Endothelial cell of umbilical vein (primary cell): ENCODE data around the gene HOOK2. TPM values are rescaled to one million over a fixed set of nuclear protein-coding genes. Genes with fewer than 3 reads are reported as not detected.

Experiments
- BruUV-seq: library from RNA; stranded (reverse); fragments of 400-500 nt; replicated peaks from 2 replicates; lab custom pipeline; 2021; lab: Mats Ljungman, UMichigan
- CTCF ChIA-PET: fragments of 300-600, 350-600 bp; sonication (Branson Sonifier 250); formaldehyde crosslinking; loops from one replicate; lab custom pipeline; 2021; ENCODE audit warnings: antibody characterized with exemption, inconsistent platforms; lab: Charles Lee
- POLR2A ChIA-PET: fragments of 300-600, 350-600 bp; sonication (Branson Sonifier 250); formaldehyde crosslinking; loops from one replicate; lab custom pipeline; 2021; ENCODE audit warnings: antibody characterized with exemption, inconsistent platforms; lab: Charles Lee
- DNase-seq: peaks from one replicate; pipeline ENCODE4 v3.0.0-alpha.2; 2011; ENCODE audit warnings: low read depth, low spot score
- FAIRE-seq: peaks from 2 replicates; lab custom pipeline; 2011; peaks lifted over from hg19 to GRCh38; lab: Jason Lieb, UNC
- H2AFZ ChIP-seq: 2 replicates; pipeline ENCODE4 v1.6.0; 2012; ENCODE audit warnings: low read depth, low read length, control low read depth, inconsistent platforms
- H3K27ac ChIP-seq: 2 replicates; pipeline ENCODE4 v1.5.1; 2011; ENCODE audit warnings: low read depth, mild to moderate bottlenecking, control low read depth, low read length, moderate library complexity; ENCODE audit not compliant: insufficient read depth
- H3K27me3 ChIP-seq, 2 experiments: 2 replicates each; pipeline versions ENCODE4 v1.6.0 to v1.6.1; 2011; ENCODE audit warnings: low read length in 2 of 2, mixed read lengths in 1 of 2; ENCODE audit not compliant: control insufficient read depth in 2 of 2, insufficient read depth in 2 of 2
- H3K36me3 ChIP-seq, 2 experiments: 2 replicates in 1 of 2; 3 replicates in 1 of 2; pipeline ENCODE4 v1.5.1; 2011; ENCODE audit warnings: low read length in 2 of 2, mild to moderate bottlenecking in 1 of 2, moderate library complexity in 1 of 2; ENCODE audit not compliant: control insufficient read depth in 2 of 2, insufficient read depth in 2 of 2; ENCODE audit errors: extremely low read depth in 1 of 2
- H3K4me1 ChIP-seq: 3 replicates; pipeline ENCODE4 v1.5.1; 2011; ENCODE audit warnings: mild to moderate bottlenecking, low read length; ENCODE audit not compliant: control insufficient read depth, insufficient read depth; ENCODE audit errors: extremely low read depth
- H3K4me2 ChIP-seq: 2 replicates; pipeline ENCODE4 v1.6.1; 2011; ENCODE audit warnings: low read length, control low read depth, mixed read lengths; ENCODE audit not compliant: insufficient read depth
- H3K4me3 ChIP-seq, 3 experiments: fragments of 200-600 bp in 1 of 3; sonication (generic), shearing (Covaris generic) in 1 of 3; replicated peaks in 1 of 3; 2 replicates each; pipeline ENCODE4 v1.5.1; 2011 to 2016; ENCODE audit warnings: control low read depth in 3 of 3, low read length in 3 of 3, mild to moderate bottlenecking in 2 of 3, inconsistent platforms in 1 of 3, low read depth in 1 of 3, moderate library complexity in 1 of 3; ENCODE audit not compliant: insufficient read depth in 1 of 3
- H3K79me2 ChIP-seq: 2 replicates; pipeline ENCODE4 v1.6.0; 2012; ENCODE audit warnings: low read length, inconsistent platforms; ENCODE audit not compliant: control insufficient read depth, insufficient read depth
- H3K9ac ChIP-seq: replicated peaks from 2 replicates; pipeline ENCODE3; 2011; ENCODE audit warnings: low read length, control low read depth; ENCODE audit not compliant: insufficient read depth; ENCODE audit errors: extremely low read depth
- H3K9me1 ChIP-seq: replicated peaks from 3 replicates; pipeline ENCODE4 v1.6.0; 2011; ENCODE audit warnings: mild to moderate bottlenecking, low read length; ENCODE audit not compliant: control insufficient read depth, insufficient read depth; ENCODE audit errors: extremely low read depth
- H3K9me3 ChIP-seq: replicated peaks from 2 replicates; pipeline ENCODE4 v1.5.1; 2012; ENCODE audit warnings: low read length, inconsistent platforms; ENCODE audit not compliant: control insufficient read depth, insufficient read depth
- H4K20me1 ChIP-seq: replicated peaks from 2 replicates; pipeline ENCODE3; 2011; ENCODE audit warnings: mild to moderate bottlenecking, low read length; ENCODE audit not compliant: control insufficient read depth, insufficient read depth; ENCODE audit errors: extremely low read depth
- EZH2 ChIP-seq: IDR thresholded peaks from 2 replicates; pipeline ENCODE4 v1.6.1; 2012; ENCODE audit warnings: borderline replicate concordance, low read depth, mild to moderate bottlenecking, moderate library complexity, low read length, inconsistent platforms; ENCODE audit not compliant: severe bottlenecking
- FOS ChIP-seq: IDR thresholded peaks from 2 replicates; pipeline ENCODE4 v1.6.1; 2011; ENCODE audit warnings: mild to moderate bottlenecking, low read length, moderate library complexity, borderline replicate concordance; ENCODE audit not compliant: insufficient read depth
- GATA2 ChIP-seq: IDR thresholded peaks from 2 replicates; pipeline ENCODE4 v1.7.0; 2011; ENCODE audit warnings: low read depth, mild to moderate bottlenecking, moderate library complexity, mixed read lengths, low read length; ENCODE audit not compliant: insufficient read length, insufficient read depth
- POLR2A ChIP-seq: IDR thresholded peaks from 2 replicates; pipeline ENCODE4 v1.6.1; 2012; ENCODE audit warnings: low read depth, mild to moderate bottlenecking, control low read depth, low read length
- POLR2AphosphoS5 ChIP-seq: IDR thresholded peaks from 2 replicates; pipeline ENCODE4 v1.6.1; 2012; ENCODE audit warnings: low read depth, mild to moderate bottlenecking, control low read depth, low read length, moderate library complexity; ENCODE audit not compliant: insufficient read depth
- dilution Hi-C: fragments of 300-500 bp; cut with MboI; formaldehyde crosslinking; loops from one replicate; pipeline ENCODE4 v1.15.0; 2019; ENCODE audit warnings: low sequenced_read_pairs; ENCODE audit not compliant: extremely low pct_ligation_motif_present
- intact Hi-C: fragments of 100-400 bp; cut with micrococcal nuclease; formaldehyde crosslinking; loops from one replicate; pipeline ENCODE4 v1.10.0; 2022
- polyA plus RNA-seq, 4 experiments: library from polyadenylated mRNA; depleted of rRNA in 3 of 4; stranded (reverse) in 3 of 4; unstranded in 1 of 4; fragments of >200 nt; gene quantifications; 2 replicates each; pipeline versions ENCODE4 v1.2.1 to v1.2.3, GENCODE V29; 2011 to 2012; ENCODE audit warnings: missing spikeins in 1 of 4
- total RNA-seq: library from RNA; stranded (reverse); gene quantifications from 2 replicates; pipeline ENCODE4 v1.2.3, GENCODE V29; 2021
- TF ChIP-seq, protein P1 (sequence below): IDR thresholded peaks from 2 replicates; pipeline ENCODE4 v1.6.1; 2011; ENCODE audit not compliant: insufficient read depth, insufficient read length
- TF ChIP-seq, protein P2 (sequence below), 2 donors: IDR thresholded peaks; 1 replicate in 1 of 2; 2 replicates in 1 of 2; pipeline ENCODE4 v1.5.1; 2011; ENCODE audit warnings: low read length in 2 of 2, mild to moderate bottlenecking in 2 of 2, moderate library complexity in 2 of 2, control low read depth in 1 of 2, inconsistent platforms in 1 of 2, low read depth in 1 of 2; ENCODE audit not compliant: insufficient read depth in 1 of 2; ENCODE audit errors: extremely low read depth in 1 of 2

HOOK2 gene
- total and polyA plus RNA-seq, 2 donors (not counting 3 experiments of a cell fraction or from before 2014, with no cell fraction given), result 8.0 to 17.3 TPM

DNA sequence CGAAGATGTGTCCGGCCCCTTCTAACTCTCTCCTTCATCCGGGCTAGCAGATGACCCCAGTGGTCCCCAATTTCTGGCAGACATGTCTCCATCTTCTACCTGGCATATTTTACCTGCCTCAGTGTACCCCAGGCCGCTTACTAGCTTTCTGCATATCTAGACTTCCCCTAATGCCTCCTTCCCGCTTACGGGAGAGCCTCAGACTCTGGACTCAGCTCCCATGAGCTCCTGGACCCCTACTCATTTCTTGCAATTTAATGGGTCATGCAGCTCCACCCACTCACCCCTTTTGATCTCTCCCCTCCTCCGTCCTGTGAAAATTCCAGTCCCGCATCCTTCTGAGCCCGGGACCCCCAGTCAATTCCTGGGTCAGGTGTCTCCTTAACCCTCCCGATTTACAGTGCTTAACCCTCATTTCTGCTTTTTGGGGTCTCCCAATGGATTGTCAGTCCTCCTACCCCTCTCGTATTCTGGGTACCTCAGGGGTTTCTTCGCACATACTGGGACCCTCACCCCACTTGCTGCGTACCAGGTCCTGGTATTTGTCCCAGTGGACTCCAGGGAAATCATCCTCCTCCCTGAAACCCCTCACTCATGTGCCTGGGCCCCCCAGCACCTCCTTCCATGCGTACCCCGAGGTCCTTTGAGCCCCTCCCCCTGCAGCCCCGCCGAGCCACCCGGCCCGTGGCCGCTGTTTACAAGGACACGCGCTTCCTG is 15.4 kb upstream of the HOOK2 start:
- Histone ChIP-seq H3K27me3 (no peaks in the 10 kb centered on the region), H2AFZ (no peak overlapping the region), H3K9me3 (no peaks in the 10 kb centered on the region), H4K20me1 (no peaks in the 10 kb centered on the region), H3K27ac (peak overlapping the region; percentile 65), H3K9me1 (no peaks in the 10 kb centered on the region), H3K9ac (peak overlapping the region; percentile 66), H3K4me2 (peak overlapping the region; percentile 61), H3K36me3 (no peaks in the 10 kb centered on the region), H3K4me1 (peaks cover 35% of the 10 kb centered on the region), H3K79me2 (peaks cover 14% of the 10 kb centered on the region), H3K4me3 (peak overlapping the region in 2 of 3 experiments; percentile 37 to 44)
- TF ChIP-seq GATA2, result no peak
- TF ChIP-seq, protein P1, sequence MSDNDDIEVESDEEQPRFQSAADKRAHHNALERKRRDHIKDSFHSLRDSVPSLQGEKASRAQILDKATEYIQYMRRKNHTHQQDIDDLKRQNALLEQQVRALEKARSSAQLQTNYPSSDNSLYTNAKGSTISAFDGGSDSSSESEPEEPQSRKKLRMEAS, result peak; percentile 66
- CTCF ChIA-PET, result interaction anchor here (1.0 to 13.8 kb wide), 5 partner anchors 8 to 57 kb away, joined by 3 to 524 read pairs (median 21); partner anchors contain the start of gene HOOK2
- POLR2A ChIA-PET, result interaction anchor here (0.9 to 4.1 kb wide), 13 partner anchors 8 to 359 kb away, joined by 3 to 94 read pairs (median 5); partner anchors contain the start of genes HOOK2, IER2 and STX10
- intact Hi-C loops, result loop anchor here (1.0 kb wide), 1 partner anchor 8 kb away; no protein-coding TSS in a partner anchor
- DNase-seq (no peak), FAIRE-seq (no peak)
- dilution Hi-C loops, result no loop called here
- BruUV-seq, result no TSS peak

DNA sequence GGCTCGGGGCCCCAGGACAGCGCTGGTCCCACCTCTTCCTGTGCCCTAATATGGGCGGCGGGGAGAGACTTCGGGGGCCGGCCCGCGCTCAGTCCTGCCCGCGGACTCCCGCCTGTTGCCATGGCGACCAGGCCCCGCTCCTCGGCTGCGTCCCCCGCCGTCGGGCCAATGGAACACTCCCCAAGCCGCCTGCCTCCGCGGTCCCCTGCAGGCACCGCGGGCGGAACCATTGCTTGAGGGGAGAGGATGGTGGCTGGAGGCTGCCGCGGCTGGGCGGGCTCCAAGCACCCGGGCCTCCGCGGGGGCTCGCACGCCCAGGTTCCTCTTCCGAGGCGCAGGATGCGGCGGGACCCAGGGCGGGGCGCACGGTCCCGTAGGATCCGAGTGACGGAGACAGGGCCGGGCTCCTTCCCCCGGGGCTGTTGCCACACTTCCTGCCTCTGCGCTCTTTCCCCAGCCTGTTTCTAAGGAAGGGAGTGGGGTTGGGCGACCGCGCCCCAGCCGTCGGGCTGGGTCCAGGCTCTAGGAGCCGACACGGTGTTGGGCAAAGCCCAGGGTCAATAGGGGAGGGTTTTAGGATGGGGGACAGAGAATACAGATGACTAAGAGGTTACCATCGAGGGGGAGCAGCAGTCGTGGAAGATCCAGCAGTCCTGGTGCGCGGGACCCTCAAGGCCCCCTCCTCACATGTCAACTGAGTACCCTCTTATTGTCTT is 14.7 kb upstream of the HOOK2 start:
- ChIA-PET CTCF (interaction anchor here (0.9 to 13.8 kb wide), 6 partner anchors 12 to 30 kb away, joined by 3 to 524 read pairs (median 28); partner anchors contain the start of gene HOOK2), POLR2A (interaction anchor here (1.1 to 4.1 kb wide), 3 partner anchors 8 to 30 kb away, joined by 3 to 73 read pairs (median 4); no protein-coding TSS in a partner anchor)
- peaks cover 35% of the 10 kb centered on the region for H3K4me1 ChIP-seq
- dilution Hi-C loops, result no loop called here
- H3K36me3 ChIP-seq, result no peaks in the 10 kb centered on the region
- no peaks in the 10 kb centered on the region for H3K9me3 ChIP-seq
- H4K20me1 ChIP-seq, result no peaks in the 10 kb centered on the region
- peak overlapping the region; percentile 16 to 44 (median 37) for H3K4me3 ChIP-seq
- no peaks in the 10 kb centered on the region for H3K27me3 ChIP-seq
- peak overlapping the region; percentile 61 for H3K4me2 ChIP-seq
- H2AFZ ChIP-seq, result peak overlapping the region; percentile 71
- peak; percentile 52 for TF ChIP-seq POLR2AphosphoS5
- TF ChIP-seq EZH2, result no peak
- no peak for TF ChIP-seq POLR2A
- TF ChIP-seq FOS, result no peak
- TF ChIP-seq, protein P1, result no peak
- TF ChIP-seq, protein P2, sequence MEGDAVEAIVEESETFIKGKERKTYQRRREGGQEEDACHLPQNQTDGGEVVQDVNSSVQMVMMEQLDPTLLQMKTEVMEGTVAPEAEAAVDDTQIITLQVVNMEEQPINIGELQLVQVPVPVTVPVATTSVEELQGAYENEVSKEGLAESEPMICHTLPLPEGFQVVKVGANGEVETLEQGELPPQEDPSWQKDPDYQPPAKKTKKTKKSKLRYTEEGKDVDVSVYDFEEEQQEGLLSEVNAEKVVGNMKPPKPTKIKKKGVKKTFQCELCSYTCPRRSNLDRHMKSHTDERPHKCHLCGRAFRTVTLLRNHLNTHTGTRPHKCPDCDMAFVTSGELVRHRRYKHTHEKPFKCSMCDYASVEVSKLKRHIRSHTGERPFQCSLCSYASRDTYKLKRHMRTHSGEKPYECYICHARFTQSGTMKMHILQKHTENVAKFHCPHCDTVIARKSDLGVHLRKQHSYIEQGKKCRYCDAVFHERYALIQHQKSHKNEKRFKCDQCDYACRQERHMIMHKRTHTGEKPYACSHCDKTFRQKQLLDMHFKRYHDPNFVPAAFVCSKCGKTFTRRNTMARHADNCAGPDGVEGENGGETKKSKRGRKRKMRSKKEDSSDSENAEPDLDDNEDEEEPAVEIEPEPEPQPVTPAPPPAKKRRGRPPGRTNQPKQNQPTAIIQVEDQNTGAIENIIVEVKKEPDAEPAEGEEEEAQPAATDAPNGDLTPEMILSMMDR (IDR thresholded peaks at IDR 0.05; ENCODE audit: extremely low read depth in 1 of 2, insufficient read depth in 1 of 2, low read depth in 1 of 2, low read length in 2 of 2), result no peak
- no peaks in the 10 kb centered on the region for H3K9me1 ChIP-seq
- H3K9ac ChIP-seq, result peak overlapping the region; percentile 66
- peak overlapping the region; percentile 65 for H3K27ac ChIP-seq
- peaks cover 14% of the 10 kb centered on the region for H3K79me2 ChIP-seq
- peak; percentile 88 for FAIRE-seq
- BruUV-seq, result no TSS peak
- DNase-seq, result peak; percentile 91
- intact Hi-C loops, result loop anchor here (10.0 kb wide), 1 partner anchor 145 kb away; the partner anchor contains the start of genes CALR and FARSA
